Endothelial cell of umbilical vein (primary cell): ENCODE results near the gene ASPHD2.

Source experiments
- EZH2 ChIP-seq: IDR thresholded peaks from 2 replicates; pipeline ENCODE4 v1.6.1; 2012; ENCODE audit warnings: borderline replicate concordance, low read depth, mild to moderate bottlenecking, moderate library complexity, low read length, inconsistent platforms; ENCODE audit not compliant: severe bottlenecking
- GATA2 ChIP-seq: IDR thresholded peaks from 2 replicates; pipeline ENCODE4 v1.7.0; 2011; ENCODE audit warnings: low read depth, mild to moderate bottlenecking, moderate library complexity, mixed read lengths, low read length; ENCODE audit not compliant: insufficient read length, insufficient read depth
- JUN ChIP-seq: IDR thresholded peaks from 2 replicates; pipeline ENCODE4 v1.6.1; 2011; ENCODE audit warnings: borderline replicate concordance, low read depth; ENCODE audit not compliant: insufficient read length, insufficient read depth
- POLR2A ChIP-seq: IDR thresholded peaks from 2 replicates; pipeline ENCODE4 v1.6.1; 2012; ENCODE audit warnings: low read depth, mild to moderate bottlenecking, control low read depth, low read length
- POLR2AphosphoS5 ChIP-seq: IDR thresholded peaks from 2 replicates; pipeline ENCODE4 v1.6.1; 2012; ENCODE audit warnings: low read depth, mild to moderate bottlenecking, control low read depth, low read length, moderate library complexity; ENCODE audit not compliant: insufficient read depth
- TF ChIP-seq, protein P1 (sequence below), 2 donors: IDR thresholded peaks; 1 replicate in 1 of 2; 2 replicates in 1 of 2; pipeline ENCODE4 v1.5.1; 2011; ENCODE audit warnings: low read length in 2 of 2, mild to moderate bottlenecking in 2 of 2, moderate library complexity in 2 of 2, control low read depth in 1 of 2, inconsistent platforms in 1 of 2, low read depth in 1 of 2; ENCODE audit not compliant: insufficient read depth in 1 of 2; ENCODE audit errors: extremely low read depth in 1 of 2
- TF ChIP-seq, protein P2 (sequence below): IDR thresholded peaks from 2 replicates; pipeline ENCODE4 v1.6.1; 2011; ENCODE audit not compliant: insufficient read depth, insufficient read length

DNA sequence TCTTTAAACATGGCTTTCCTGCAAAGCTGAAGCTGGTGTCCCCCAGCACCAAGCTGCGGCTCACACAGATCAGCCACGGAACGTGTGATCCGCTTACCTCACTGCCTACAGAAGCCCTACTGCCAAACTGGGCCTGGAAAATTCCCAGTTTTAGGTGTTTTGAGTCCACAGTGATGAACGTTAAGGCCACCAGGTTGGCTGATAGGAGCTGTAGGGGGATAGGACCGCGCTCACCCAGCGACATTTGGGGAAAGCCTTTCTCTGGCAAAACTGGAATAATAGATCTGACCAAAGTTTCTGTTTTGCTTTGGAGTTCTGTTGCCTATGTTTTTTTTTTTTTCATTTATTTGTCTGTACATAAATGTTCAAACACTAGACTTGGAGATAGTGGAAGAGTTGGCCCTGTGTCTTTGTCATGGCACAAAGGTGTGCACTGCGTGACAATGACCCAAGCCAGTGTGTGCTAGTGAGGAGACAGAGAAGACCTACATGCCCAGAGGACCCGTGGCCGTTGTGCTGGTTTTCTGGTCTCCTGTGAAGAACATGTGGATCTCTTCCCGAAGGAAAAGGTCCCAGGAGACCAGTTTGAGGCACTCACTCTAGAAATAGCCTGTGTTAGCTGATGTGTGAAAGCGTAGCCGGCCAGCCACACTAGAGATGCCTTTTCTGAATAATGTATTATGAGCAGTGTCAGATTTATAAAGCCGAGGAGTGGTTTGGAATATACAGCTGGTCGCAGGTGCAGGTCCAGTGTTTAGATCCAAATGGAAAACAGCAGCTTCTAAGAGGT, 15.0 kb downstream of the ASPHD2 start:
- TF ChIP-seq, protein P1, sequence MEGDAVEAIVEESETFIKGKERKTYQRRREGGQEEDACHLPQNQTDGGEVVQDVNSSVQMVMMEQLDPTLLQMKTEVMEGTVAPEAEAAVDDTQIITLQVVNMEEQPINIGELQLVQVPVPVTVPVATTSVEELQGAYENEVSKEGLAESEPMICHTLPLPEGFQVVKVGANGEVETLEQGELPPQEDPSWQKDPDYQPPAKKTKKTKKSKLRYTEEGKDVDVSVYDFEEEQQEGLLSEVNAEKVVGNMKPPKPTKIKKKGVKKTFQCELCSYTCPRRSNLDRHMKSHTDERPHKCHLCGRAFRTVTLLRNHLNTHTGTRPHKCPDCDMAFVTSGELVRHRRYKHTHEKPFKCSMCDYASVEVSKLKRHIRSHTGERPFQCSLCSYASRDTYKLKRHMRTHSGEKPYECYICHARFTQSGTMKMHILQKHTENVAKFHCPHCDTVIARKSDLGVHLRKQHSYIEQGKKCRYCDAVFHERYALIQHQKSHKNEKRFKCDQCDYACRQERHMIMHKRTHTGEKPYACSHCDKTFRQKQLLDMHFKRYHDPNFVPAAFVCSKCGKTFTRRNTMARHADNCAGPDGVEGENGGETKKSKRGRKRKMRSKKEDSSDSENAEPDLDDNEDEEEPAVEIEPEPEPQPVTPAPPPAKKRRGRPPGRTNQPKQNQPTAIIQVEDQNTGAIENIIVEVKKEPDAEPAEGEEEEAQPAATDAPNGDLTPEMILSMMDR (IDR thresholded peaks at IDR 0.05; ENCODE audit: extremely low read depth in 1 of 2, insufficient read depth in 1 of 2, low read depth in 1 of 2, low read length in 2 of 2): no peak
- TF ChIP-seq, protein P2, sequence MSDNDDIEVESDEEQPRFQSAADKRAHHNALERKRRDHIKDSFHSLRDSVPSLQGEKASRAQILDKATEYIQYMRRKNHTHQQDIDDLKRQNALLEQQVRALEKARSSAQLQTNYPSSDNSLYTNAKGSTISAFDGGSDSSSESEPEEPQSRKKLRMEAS: no peak
- TF ChIP-seq EZH2 (no peak), POLR2A (no peak), POLR2AphosphoS5 (no peak), GATA2 (no peak), JUN (no peak)
